ENCODE results near the gene STX1B.

The STX1B gene

GRCh38 chr16:30964574-30965226, 45.7 kb downstream of the STX1B start:
- H3K4me1 ChIP-seq (ENCODE audit: insufficient read depth, low read length, poor library complexity, severe bottlenecking): no peaks in the 10 kb centered on the region
- no peak overlapping the region for H3K9ac ChIP-seq (ENCODE audit: low read depth, low read length, poor library complexity, severe bottlenecking)
- TF ChIP-seq EZH2phosphoT487 (IDR thresholded peaks at IDR 0.05; ENCODE audit: borderline replicate concordance): no peak
- TF ChIP-seq, protein P1, sequence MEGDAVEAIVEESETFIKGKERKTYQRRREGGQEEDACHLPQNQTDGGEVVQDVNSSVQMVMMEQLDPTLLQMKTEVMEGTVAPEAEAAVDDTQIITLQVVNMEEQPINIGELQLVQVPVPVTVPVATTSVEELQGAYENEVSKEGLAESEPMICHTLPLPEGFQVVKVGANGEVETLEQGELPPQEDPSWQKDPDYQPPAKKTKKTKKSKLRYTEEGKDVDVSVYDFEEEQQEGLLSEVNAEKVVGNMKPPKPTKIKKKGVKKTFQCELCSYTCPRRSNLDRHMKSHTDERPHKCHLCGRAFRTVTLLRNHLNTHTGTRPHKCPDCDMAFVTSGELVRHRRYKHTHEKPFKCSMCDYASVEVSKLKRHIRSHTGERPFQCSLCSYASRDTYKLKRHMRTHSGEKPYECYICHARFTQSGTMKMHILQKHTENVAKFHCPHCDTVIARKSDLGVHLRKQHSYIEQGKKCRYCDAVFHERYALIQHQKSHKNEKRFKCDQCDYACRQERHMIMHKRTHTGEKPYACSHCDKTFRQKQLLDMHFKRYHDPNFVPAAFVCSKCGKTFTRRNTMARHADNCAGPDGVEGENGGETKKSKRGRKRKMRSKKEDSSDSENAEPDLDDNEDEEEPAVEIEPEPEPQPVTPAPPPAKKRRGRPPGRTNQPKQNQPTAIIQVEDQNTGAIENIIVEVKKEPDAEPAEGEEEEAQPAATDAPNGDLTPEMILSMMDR (conservative IDR thresholded peaks at IDR 0.05; ENCODE audit: low read length): no peak
- no peaks in the 10 kb centered on the region for H3K9me3 ChIP-seq (ENCODE audit: insufficient read depth, low read depth, low read length)
- H3K9me2 ChIP-seq (replicated peaks; ENCODE audit: low read depth, low read length): no peaks in the 10 kb centered on the region
- no peaks in the 10 kb centered on the region for H3K27me3 ChIP-seq (ENCODE audit: insufficient read depth, low read length, poor library complexity, severe bottlenecking)
- H3K4me3 ChIP-seq (ENCODE audit: low read length, poor library complexity, severe bottlenecking): no peak overlapping the region
- no peak overlapping the region for H2AFZ ChIP-seq (ENCODE audit: low read length)
- peaks cover 18% of the 10 kb centered on the region for H3K79me2 ChIP-seq (ENCODE audit: insufficient read depth, low read length)
- H3K36me3 ChIP-seq (ENCODE audit: insufficient read depth, low read length): peaks cover 78% of the 10 kb centered on the region; the same call in 1 of the 2 replicates
- H3K4me2 ChIP-seq (ENCODE audit: low read depth, low read length, poor library complexity, severe bottlenecking): no peak overlapping the region
- peaks cover 7% of the 10 kb centered on the region for H4K20me1 ChIP-seq (ENCODE audit: insufficient read depth, low read length, poor library complexity, severe bottlenecking)
- H3F3A ChIP-seq (ENCODE audit: low read depth): no peaks in the 10 kb centered on the region

GRCh38 chr16:30963925-30964511, 46.4 kb downstream of the STX1B start:
- H3K36me3 ChIP-seq (ENCODE audit: insufficient read depth, low read length): peaks cover 76% of the 10 kb centered on the region; the same call in 1 of the 2 replicates

GRCh38 chr16:30961384-30961783, 49.1 kb downstream of the STX1B start:
- Histone ChIP-seq H4K20me1 (ENCODE audit: insufficient read depth, low read length, poor library complexity, severe bottlenecking) (peaks cover 20% of the 10 kb centered on the region), H2AFZ (ENCODE audit: low read length) (no peak overlapping the region), H3K9me2 (replicated peaks; ENCODE audit: low read depth, low read length) (no peaks in the 10 kb centered on the region), H3F3A (ENCODE audit: low read depth) (no peaks in the 10 kb centered on the region), H3K9me3 (ENCODE audit: insufficient read depth, low read depth, low read length) (no peaks in the 10 kb centered on the region), H3K4me3 (ENCODE audit: low read length, poor library complexity, severe bottlenecking) (no peak overlapping the region), H3K4me1 (ENCODE audit: insufficient read depth, low read length, poor library complexity, severe bottlenecking) (peaks cover 18% of the 10 kb centered on the region), H3K79me2 (ENCODE audit: insufficient read depth, low read length) (peaks cover 32% of the 10 kb centered on the region), H3K4me2 (ENCODE audit: low read depth, low read length, poor library complexity, severe bottlenecking) (no peak overlapping the region), H3K36me3 (ENCODE audit: insufficient read depth, low read length) (peaks cover 58% of the 10 kb centered on the region; the same call in 1 of the 2 replicates), H3K27me3 (ENCODE audit: insufficient read depth, low read length, poor library complexity, severe bottlenecking) (no peaks in the 10 kb centered on the region), H3K9ac (ENCODE audit: low read depth, low read length, poor library complexity, severe bottlenecking) (no peak overlapping the region)
- TF ChIP-seq, protein P1 (conservative IDR thresholded peaks at IDR 0.05; ENCODE audit: low read length): no peak
- TF ChIP-seq EZH2phosphoT487 (IDR thresholded peaks at IDR 0.05; ENCODE audit: borderline replicate concordance): no peak

More at GRCh38 chr16:30963925-30964511, 46.4 kb downstream of the STX1B start:
- Histone ChIP-seq H3K4me3 (ENCODE audit: low read length, poor library complexity, severe bottlenecking) (no peak overlapping the region), H3K9me2 (replicated peaks; ENCODE audit: low read depth, low read length) (no peaks in the 10 kb centered on the region), H3K27me3 (ENCODE audit: insufficient read depth, low read length, poor library complexity, severe bottlenecking) (no peaks in the 10 kb centered on the region), H3K79me2 (ENCODE audit: insufficient read depth, low read length) (peaks cover 25% of the 10 kb centered on the region), H4K20me1 (ENCODE audit: insufficient read depth, low read length, poor library complexity, severe bottlenecking) (peaks cover 13% of the 10 kb centered on the region), H2AFZ (ENCODE audit: low read length) (no peak overlapping the region), H3F3A (ENCODE audit: low read depth) (no peaks in the 10 kb centered on the region), H3K4me1 (ENCODE audit: insufficient read depth, low read length, poor library complexity, severe bottlenecking) (peaks cover 6% of the 10 kb centered on the region), H3K9ac (ENCODE audit: low read depth, low read length, poor library complexity, severe bottlenecking) (no peak overlapping the region), H3K4me2 (ENCODE audit: low read depth, low read length, poor library complexity, severe bottlenecking) (no peak overlapping the region), H3K9me3 (ENCODE audit: insufficient read depth, low read depth, low read length) (no peaks in the 10 kb centered on the region)
- TF ChIP-seq, protein P1 (conservative IDR thresholded peaks at IDR 0.05; ENCODE audit: low read length): no peak
- no peak for TF ChIP-seq EZH2phosphoT487 (IDR thresholded peaks at IDR 0.05; ENCODE audit: borderline replicate concordance)
